ENCODE results near the gene ZNF821. TPM values are rescaled to one million over a fixed set of nuclear protein-coding genes. Genes with fewer than 3 reads are reported as not detected.
A peak's percentile ranks its signal among the peaks of the same experiment; 100 is the strongest.
"Not testable (repeated sequence)": the region's sequence is repeated elsewhere in the genome, so short reads cannot be mapped to it uniquely, and the experiment has no call there.

The ZNF821 gene
- total RNA-seq, 2 experiments from 2014 or later = 7.1 to 7.7 TPM

DNA sequence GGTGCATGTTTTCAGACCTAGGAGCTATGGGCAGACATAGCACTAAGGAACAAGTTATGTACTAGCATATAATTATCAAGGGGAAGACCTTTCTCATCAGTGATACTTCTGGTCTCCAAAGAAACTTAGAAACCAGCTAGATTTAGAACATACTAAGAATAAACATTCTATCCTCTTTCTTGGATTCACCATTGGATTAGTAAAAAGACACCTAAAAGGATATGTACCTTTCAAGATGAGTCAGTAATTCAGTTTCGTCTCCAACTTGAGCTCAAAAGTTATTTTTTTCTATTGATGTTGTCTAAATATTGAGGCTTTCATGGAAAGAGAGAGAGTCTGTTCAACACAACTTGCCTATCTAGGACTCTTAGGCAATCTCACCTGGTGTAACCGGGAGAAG, 13.2 kb downstream of the ZNF821 start:
- Mint-ChIP-seq H3K4me3 (no peak overlapping the region), H3K9me3 (no peaks in the 10 kb centered on the region), H3K27ac (no peak overlapping the region), H3K4me1 (peaks cover 23% of the 10 kb centered on the region), H3K36me3 (ENCODE audit: low read depth) (peaks cover 15% of the 10 kb centered on the region), H3K27me3 (no peaks in the 10 kb centered on the region)
- ChIA-PET POLR2A (interaction anchor here (0.6 kb wide), 1 partner anchor 29 kb away, joined by 4 read pairs; no protein-coding TSS in a partner anchor), CTCF (interaction anchor here (1.6 to 4.9 kb wide), 2 partner anchors 12 to 13 kb away, joined by 4 to 31 read pairs; partner anchors contain the start of gene ZNF821)
- DNase-seq = no peak

DNA sequence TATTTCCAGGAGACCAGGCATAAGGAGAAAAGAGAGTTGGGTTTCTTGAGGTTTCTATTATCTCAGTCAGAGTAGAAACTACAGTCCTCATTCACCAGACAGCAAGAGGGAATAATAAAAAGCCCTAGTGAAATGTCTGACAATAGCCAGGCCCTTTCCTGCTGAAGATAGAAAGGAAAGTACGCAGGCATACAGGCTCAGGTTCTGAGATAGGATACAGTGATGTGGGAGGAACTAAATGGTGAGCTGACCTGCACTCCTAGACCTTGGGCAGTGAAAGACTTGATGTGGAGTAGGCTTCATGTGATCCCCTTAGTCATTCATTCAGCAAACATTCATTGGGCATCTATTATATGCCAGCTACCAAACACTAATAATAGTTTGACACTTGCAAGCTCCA, 14.9 kb downstream of the ZNF821 start:
- H3K36me3 Mint-ChIP-seq (ENCODE audit: low read depth) = peaks cover 21% of the 10 kb centered on the region
- peaks cover 23% of the 10 kb centered on the region for H3K4me1 Mint-ChIP-seq
- H3K4me3 Mint-ChIP-seq = no peak overlapping the region
- ChIA-PET CTCF (interaction anchor here (1.3 to 1.5 kb wide), 2 partner anchors 8 to 15 kb away, joined by 3 to 4 read pairs; partner anchors contain the start of gene ZNF821), POLR2A (no interaction called here)
- no peak for DNase-seq
- H3K27me3 Mint-ChIP-seq = no peaks in the 10 kb centered on the region
- no peak overlapping the region for H3K27ac Mint-ChIP-seq
- H3K9me3 Mint-ChIP-seq = no peaks in the 10 kb centered on the region

DNA sequence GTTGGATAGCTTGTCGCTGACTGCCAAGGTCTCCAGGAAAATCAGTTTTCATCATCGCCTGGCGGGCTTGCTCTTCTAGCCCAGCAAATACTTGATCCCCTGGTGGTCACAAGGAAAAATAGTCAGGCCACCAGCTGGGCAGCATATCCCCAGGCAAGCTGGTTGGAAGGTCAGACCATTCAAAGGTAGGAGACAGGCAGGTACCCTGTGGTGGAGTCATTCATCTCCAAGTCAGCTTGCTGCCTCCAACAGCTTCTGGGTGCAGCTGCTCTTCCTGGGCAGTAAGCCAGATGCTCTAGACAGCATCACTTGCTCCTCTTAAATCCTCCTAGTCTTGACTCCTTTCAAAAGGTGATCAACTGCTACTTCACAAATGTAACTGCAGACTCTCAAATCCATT, 16.0 kb downstream of the ZNF821 start:
- DNase-seq = no peak
- Mint-ChIP-seq H3K4me1 (peaks cover 19% of the 10 kb centered on the region), H3K36me3 (ENCODE audit: low read depth) (peaks cover 23% of the 10 kb centered on the region), H3K4me3 (no peak overlapping the region), H3K27me3 (no peaks in the 10 kb centered on the region), H3K9me3 (no peaks in the 10 kb centered on the region), H3K27ac (peak overlapping the region; percentile 20)
- ChIA-PET POLR2A (no interaction called here), CTCF (interaction anchor here (1.1 to 1.3 kb wide), 3 partner anchors 9 to 49 kb away, joined by 3 to 4 read pairs (median 3); no protein-coding TSS in a partner anchor)

DNA sequence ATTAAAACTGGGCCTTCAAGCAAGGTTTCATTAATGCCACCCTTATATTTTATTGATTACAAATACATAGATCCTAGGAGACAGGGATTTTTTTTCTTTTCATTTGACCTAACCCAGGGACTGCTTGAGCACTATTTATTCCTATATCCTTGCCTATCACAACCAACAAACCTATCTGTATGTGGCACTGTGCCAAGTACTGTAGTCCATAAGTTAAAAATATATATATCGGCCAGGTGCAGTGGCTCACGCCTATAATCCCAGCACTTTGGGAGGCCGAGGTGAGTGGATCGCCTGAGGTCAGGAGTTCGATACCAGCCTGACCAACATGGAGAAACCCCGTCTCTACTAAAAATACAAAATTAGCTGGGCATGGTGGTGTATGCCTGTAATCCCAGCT, 16.8 kb downstream of the ZNF821 start:
- H3K27ac Mint-ChIP-seq, H3K27me3 Mint-ChIP-seq, H3K9me3 Mint-ChIP-seq, DNase-seq, H3K4me3 Mint-ChIP-seq, POLR2A ChIA-PET: not testable (repeated sequence)
- CTCF ChIA-PET = interaction anchor here (0.5 to 3.8 kb wide), 5 partner anchors 8 to 50 kb away, joined by 3 to 16 read pairs (median 4); no protein-coding TSS in a partner anchor
- Mint-ChIP-seq H3K4me1 (peaks cover 12% of the 10 kb centered on the region), H3K36me3 (ENCODE audit: low read depth) (peaks cover 23% of the 10 kb centered on the region)

DNA sequence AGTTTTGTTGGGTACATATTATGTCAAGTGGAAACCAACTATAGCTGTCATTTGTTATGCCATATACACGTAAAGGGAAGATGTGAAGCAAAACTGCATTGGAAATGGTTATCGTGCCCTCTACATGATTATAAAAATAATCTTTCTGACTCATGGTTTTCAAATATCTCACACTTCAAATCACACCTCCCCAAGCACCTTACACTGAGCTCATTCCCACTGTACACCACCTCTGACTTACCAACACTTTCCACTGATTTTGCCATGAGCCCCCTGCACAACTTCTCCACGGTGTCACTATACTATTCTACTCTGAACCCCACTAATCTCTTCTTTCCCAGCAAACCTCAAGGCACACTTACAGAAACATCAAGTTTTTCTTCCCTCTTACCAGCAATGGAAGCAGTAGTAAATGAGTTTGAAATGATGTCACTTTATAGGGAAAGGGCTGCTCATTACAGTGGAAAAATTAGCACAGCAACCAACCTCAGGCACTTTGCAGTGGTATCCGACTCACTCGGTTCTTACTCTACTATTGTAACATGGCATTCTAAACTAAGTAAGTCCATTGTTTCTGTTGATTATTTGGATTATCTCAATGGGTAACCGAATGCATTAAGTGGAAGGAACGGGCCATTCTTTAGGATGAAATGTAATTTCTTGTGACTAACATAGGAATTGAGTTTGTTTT, 18.7 kb downstream of the ZNF821 start:
- Mint-ChIP-seq H3K4me3 (no peak overlapping the region), H3K9me3 (no peaks in the 10 kb centered on the region), H3K36me3 (ENCODE audit: low read depth) (peaks cover 21% of the 10 kb centered on the region), H3K27me3 (no peaks in the 10 kb centered on the region), H3K4me1 (peaks cover 4% of the 10 kb centered on the region), H3K27ac (no peak overlapping the region)
- POLR2A ChIA-PET = no interaction called here
- no peak for DNase-seq
- CTCF ChIA-PET = interaction anchor here (1.4 to 3.8 kb wide), 2 partner anchors 10 to 17 kb away, joined by 3 to 16 read pairs; no protein-coding TSS in a partner anchor

DNA sequence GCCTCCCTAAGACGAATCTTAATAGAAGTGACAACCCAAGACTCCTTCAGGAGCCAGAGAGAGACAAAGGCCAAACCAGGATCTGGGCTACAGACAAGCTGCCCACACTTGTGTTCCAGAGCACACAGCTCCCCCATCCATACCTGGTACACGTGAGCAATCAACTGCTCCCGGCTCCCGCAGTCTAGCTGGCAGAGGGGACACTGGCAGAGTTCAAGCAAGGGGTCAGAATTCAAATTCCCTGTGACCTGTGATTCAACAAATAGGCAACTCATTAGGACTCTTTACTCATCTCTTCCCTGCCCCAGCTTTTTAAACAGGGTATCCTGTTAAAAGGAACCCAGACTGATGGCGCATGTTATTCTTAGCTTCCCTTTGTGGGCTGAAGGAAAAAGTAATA, 20.0 kb downstream of the ZNF821 start:
- ChIA-PET CTCF (interaction anchor here (0.8 to 3.8 kb wide), 3 partner anchors 11 to 97 kb away, joined by 3 to 16 read pairs (median 6); no protein-coding TSS in a partner anchor), POLR2A (no interaction called here)
- Mint-ChIP-seq H3K36me3 (ENCODE audit: low read depth) (peaks cover 17% of the 10 kb centered on the region), H3K4me1 (no peaks in the 10 kb centered on the region), H3K9me3 (no peaks in the 10 kb centered on the region), H3K4me3 (no peak overlapping the region), H3K27me3 (no peaks in the 10 kb centered on the region), H3K27ac (no peak overlapping the region)
- no peak for DNase-seq

DNA sequence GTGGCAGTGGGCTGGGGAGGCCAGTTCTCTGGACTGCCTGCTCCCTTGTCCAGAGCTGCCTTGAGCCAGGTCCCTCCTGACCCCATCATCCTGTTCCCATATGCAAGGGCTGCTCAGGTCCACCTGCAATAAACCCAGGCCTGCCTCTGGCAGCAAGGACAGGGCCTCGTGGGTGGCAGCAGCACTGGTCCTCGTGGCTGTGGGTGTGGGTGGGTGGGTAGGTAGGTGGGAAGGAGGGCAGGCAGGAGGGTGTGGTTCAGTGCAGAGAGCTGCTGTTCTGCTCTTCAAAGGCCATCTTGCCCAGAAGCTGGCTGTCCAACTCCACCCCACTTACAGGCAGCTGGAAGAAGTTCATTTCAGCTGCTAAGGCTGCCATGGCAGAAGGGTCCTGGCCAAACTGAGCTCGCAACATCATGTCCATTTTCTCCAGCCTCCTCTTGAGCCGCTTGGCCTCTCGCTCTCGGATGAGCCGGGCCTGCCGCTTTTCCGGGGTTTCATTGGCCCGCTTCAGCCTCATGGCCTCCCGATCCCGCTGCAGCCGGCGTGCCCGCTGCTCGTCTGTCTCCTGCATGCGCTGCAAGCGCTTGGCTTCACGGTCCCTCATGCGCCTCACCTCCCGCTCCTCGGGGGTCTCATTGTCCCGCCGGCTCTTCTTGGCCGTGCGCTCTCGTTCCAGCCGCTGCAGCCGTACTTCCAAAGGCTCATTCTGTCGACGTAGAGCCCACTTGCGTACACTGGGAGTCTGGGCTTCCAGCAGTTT, 24.0 kb downstream of the ZNF821 start:
- CTCF ChIA-PET = interaction anchor here (0.7 to 1.0 kb wide), 2 partner anchors 8 to 17 kb away, joined by 3 to 4 read pairs; no protein-coding TSS in a partner anchor
- peaks cover 23% of the 10 kb centered on the region for H3K36me3 Mint-ChIP-seq (ENCODE audit: low read depth)
- no peaks in the 10 kb centered on the region for H3K27me3 Mint-ChIP-seq
- POLR2A ChIA-PET = no interaction called here
- DNase-seq = no peak
- no peak overlapping the region for H3K27ac Mint-ChIP-seq
- no peak overlapping the region for H3K4me3 Mint-ChIP-seq
- H3K9me3 Mint-ChIP-seq = no peaks in the 10 kb centered on the region
- H3K4me1 Mint-ChIP-seq = peaks cover 13% of the 10 kb centered on the region

DNA sequence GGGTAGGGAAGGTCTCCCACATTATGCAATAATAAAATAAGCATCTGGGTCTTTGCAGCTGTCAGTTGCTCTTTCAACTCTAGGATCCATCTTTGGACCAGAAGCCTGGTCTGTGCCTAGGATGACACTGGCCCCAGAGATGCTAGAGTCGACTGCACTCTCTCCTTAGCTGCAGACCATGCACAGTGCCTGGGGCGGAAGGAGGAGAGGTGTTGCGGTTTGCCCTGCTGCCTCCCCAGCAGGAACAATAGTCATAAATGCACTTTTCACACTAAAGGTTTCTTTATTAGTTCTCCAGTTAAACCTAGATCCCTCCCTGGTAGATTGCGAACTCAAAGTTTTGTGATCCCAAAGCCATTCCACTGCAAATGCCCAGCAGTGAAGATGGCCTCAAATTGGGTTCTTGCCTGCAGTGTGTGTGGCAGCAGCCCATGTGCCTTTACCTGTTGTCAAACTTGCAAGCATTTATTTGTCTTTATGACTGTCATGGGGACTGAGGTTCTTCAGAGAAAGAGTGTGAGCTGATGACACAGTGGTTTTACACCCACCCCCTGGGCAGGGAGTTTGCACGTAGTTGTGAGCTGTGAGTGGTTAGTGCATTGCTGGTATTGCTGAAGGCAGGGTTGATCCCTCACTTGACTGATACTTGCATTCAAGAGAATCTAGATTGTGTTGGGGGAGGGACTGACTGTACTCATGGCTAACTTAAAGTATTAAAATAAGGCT, 27.9 kb downstream of the ZNF821 start:
- H3K9me3 Mint-ChIP-seq = no peaks in the 10 kb centered on the region
- DNase-seq = no peak
- peaks cover 44% of the 10 kb centered on the region for H3K4me1 Mint-ChIP-seq
- H3K27me3 Mint-ChIP-seq = no peaks in the 10 kb centered on the region
- H3K36me3 Mint-ChIP-seq (ENCODE audit: low read depth) = peaks cover 38% of the 10 kb centered on the region
- no peak overlapping the region for H3K4me3 Mint-ChIP-seq
- ChIA-PET CTCF (interaction anchor here (0.6 to 3.8 kb wide), 5 partner anchors 9 to 26 kb away, joined by 3 to 23 read pairs (median 5); no protein-coding TSS in a partner anchor), POLR2A (no interaction called here)
- H3K27ac Mint-ChIP-seq = no peak overlapping the region

DNA sequence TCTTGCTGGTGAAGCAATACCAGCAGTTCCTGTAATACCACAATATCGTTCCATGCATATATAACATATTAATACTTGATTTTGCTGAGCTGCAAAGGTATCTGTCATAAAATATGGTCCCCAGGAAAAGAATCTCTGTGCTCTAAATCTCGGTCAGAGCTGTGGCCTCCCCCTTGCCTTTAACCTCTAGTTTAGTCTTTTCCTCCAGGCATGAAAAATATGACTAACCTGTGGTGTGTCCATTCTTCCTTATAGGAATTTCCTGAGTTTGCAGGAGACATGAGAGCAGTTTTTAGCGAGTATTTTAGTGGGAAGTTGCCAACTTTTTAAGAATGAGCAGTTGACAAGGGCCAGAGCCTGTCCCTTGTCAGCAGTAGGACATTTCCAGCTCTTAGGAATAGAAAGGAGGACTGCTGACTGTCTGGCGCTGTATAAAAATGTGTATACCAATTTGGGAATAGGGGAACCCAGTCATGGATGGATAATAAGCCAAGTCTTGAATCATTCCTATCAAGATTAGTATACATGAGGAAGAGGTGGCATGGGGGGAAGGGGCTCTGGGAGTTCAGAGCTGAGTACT, 29.5 kb downstream of the ZNF821 start:
- ChIA-PET POLR2A (no interaction called here), CTCF (interaction anchor here (1.7 to 1.9 kb wide), 3 partner anchors 8 to 24 kb away, joined by 5 to 7 read pairs (median 5); no protein-coding TSS in a partner anchor)
- Mint-ChIP-seq H3K27ac (no peak overlapping the region), H3K36me3 (ENCODE audit: low read depth) (peaks cover 45% of the 10 kb centered on the region), H3K4me1 (peaks cover 47% of the 10 kb centered on the region), H3K9me3 (no peaks in the 10 kb centered on the region), H3K4me3 (no peak overlapping the region), H3K27me3 (no peaks in the 10 kb centered on the region)
- no peak for DNase-seq

DNA sequence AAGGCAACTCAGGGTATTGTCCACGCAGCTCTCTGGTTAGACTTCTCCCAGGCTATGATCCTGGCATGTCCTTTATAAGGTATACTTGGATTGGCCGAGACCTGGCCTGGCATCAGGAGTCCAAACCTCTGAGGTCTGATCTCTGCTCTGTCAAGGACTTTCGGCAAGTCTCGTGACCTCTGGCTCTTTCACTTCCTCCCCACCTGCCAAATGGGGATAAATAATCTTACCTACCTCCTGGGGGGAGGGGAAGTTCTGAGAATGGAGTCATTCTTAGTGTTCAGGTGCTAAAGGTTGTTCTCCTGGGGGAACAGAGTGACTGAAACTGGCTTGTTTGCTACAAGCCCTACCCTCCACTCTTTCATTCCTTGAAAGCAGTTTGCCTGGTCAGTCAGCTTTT, 30.6 kb downstream of the ZNF821 start:
- CTCF ChIA-PET = interaction anchor here (1.1 to 1.7 kb wide), 3 partner anchors 11 to 108 kb away, joined by 3 to 4 read pairs (median 3); no protein-coding TSS in a partner anchor
- Mint-ChIP-seq H3K4me3 (no peak overlapping the region), H3K4me1 (peaks cover 49% of the 10 kb centered on the region), H3K36me3 (ENCODE audit: low read depth) (peaks cover 50% of the 10 kb centered on the region), H3K9me3 (no peaks in the 10 kb centered on the region), H3K27ac (peak overlapping the region; percentile 73), H3K27me3 (no peaks in the 10 kb centered on the region)
- POLR2A ChIA-PET = interaction anchor here (0.6 kb wide), 1 partner anchor 105 kb away, joined by 4 read pairs; no protein-coding TSS in a partner anchor
- no peak for DNase-seq

DNA sequence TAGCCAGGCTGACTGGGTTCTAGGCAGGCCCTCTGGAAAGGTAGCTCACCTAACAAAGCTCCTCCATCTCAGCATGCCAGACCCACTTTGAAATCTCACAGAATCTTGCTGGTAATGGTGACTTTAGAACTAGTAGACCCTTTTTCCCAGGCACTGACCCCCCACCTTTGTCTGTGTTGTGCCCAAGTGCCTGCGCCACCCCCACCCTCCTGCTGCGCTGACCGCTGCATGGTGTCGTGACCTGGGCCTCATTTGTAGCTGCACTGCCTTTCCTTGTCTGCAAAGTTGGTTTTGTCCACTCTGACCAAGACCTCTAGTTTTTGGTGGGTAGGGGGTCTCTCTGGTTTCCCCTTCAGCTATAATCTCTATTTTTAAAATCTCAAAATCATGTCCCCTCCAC, 31.4 kb downstream of the ZNF821 start:
- Mint-ChIP-seq H3K27me3 (no peaks in the 10 kb centered on the region), H3K9me3 (no peaks in the 10 kb centered on the region), H3K36me3 (ENCODE audit: low read depth) (peaks cover 54% of the 10 kb centered on the region), H3K4me1 (peaks cover 58% of the 10 kb centered on the region), H3K27ac (no peak overlapping the region), H3K4me3 (no peak overlapping the region)
- CTCF ChIA-PET = interaction anchor here (0.5 to 1.7 kb wide), 4 partner anchors 11 to 1319 kb away, joined by 3 to 4 read pairs (median 3); no protein-coding TSS in a partner anchor
- no peak for DNase-seq
- POLR2A ChIA-PET = no interaction called here

DNA sequence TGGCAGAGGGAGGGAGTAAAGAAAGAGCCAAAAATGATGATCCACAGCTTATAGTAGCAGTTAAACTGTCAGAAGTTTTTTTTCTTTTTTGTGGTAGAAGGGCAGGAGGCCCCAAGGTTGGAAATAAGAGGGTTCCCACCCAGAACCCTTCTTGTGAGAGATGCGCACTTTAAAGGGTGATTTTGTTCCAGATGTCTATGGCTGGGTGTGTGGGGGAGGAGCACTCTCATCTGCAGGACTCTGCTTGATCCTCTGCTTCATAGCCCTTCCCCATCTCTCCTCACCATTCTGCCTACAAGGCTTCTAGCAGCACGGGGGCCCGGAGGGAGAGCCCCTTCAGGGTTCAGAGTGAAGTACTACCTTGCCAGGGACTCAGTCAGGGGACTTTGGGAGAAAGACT, 31.8 kb downstream of the ZNF821 start:
- Mint-ChIP-seq H3K36me3 (ENCODE audit: low read depth) (peaks cover 52% of the 10 kb centered on the region), H3K4me1 (peaks cover 62% of the 10 kb centered on the region), H3K9me3 (no peaks in the 10 kb centered on the region), H3K27ac (no peak overlapping the region), H3K27me3 (no peaks in the 10 kb centered on the region), H3K4me3 (no peak overlapping the region)
- no peak for DNase-seq
- ChIA-PET POLR2A (no interaction called here), CTCF (interaction anchor here (1.4 to 1.7 kb wide), 3 partner anchors 12 to 109 kb away, joined by 3 to 4 read pairs (median 3); no protein-coding TSS in a partner anchor)

Data from activated CD4-positive, alpha-beta T cell treated with anti-CD3 and anti-CD28 coated beads, Interleukin-2, amount 10 ng/mL, durations not matched to agents 7 days and 5 days (primary cell).